HepG2 (cell line): ENCODE measurements around the gene NCAPD2. TPM values are rescaled to one million over a fixed set of nuclear protein-coding genes. Genes with fewer than 3 reads are reported as not detected.

Source experiments
- ADNP ChIP-seq: sonication (generic); formaldehyde crosslinking; IDR thresholded peaks from 2 replicates; pipeline ENCODE4 v1.4.0; 2020; ENCODE audit warnings: missing genetic modification reagents
- ARNTL ChIP-seq: sonication (generic); formaldehyde crosslinking; IDR thresholded peaks from 2 replicates; pipeline ENCODE4 v1.4.0; 2020; ENCODE audit warnings: mild to moderate bottlenecking, missing genetic modification reagents
- CBX1 ChIP-seq: IDR thresholded peaks from one replicate; pipeline ENCODE4 v1.6.1; 2016; ENCODE audit warnings: antibody characterized with exemption, low read depth
- CHD2 ChIP-seq: IDR thresholded peaks from 2 replicates; pipeline ENCODE4 v1.6.1; 2011; ENCODE audit warnings: low read depth, low read length, improper control_type of control experiment
- ESRRA ChIP-seq: sonication (generic); formaldehyde crosslinking; IDR thresholded peaks from 2 replicates; pipeline ENCODE4 v1.5.1; 2020; ENCODE audit warnings: mild to moderate bottlenecking, low read depth, missing genetic modification reagents
- EZH2 ChIP-seq: conservative IDR thresholded peaks from 2 replicates; pipeline ENCODE4 v1.6.1; 2012; ENCODE audit warnings: mild to moderate bottlenecking, low read depth, low read length, moderate library complexity
- FOXC1 ChIP-seq: sonication (generic); formaldehyde crosslinking; IDR thresholded peaks from 2 replicates; pipeline ENCODE4 v1.8.0; 2022; ENCODE audit warnings: mild to moderate bottlenecking, missing genetic modification reagents, borderline replicate concordance
- KDM1A ChIP-seq: IDR thresholded peaks from 2 replicates; pipeline ENCODE4 v1.6.1; 2016; ENCODE audit warnings: missing compliant biosample characterization
- MAF1 ChIP-seq: sonication (generic); formaldehyde crosslinking; IDR thresholded peaks from 2 replicates; pipeline ENCODE4 v1.5.0; 2020; ENCODE audit warnings: missing genetic modification reagents, borderline replicate concordance
- MED1 ChIP-seq: sonication (generic); formaldehyde crosslinking; IDR thresholded peaks from 2 replicates; pipeline ENCODE4 v1.4.0; 2020; ENCODE audit warnings: missing genetic modification reagents
- PRPF4 ChIP-seq: fragments of 200-400 bp; formaldehyde crosslinking; IDR thresholded peaks from 2 replicates; pipeline ENCODE4 v1.6.1; 2016; ENCODE audit warnings: low read length, low read depth; ENCODE audit not compliant: poor library complexity, severe bottlenecking
- REXO4 ChIP-seq: sonication (generic); formaldehyde crosslinking; IDR thresholded peaks from 2 replicates; pipeline ENCODE4 v1.8.0; 2022; ENCODE audit warnings: missing genetic modification reagents, mild to moderate bottlenecking, borderline replicate concordance
- SMARCE1 ChIP-seq: fragments of 450-650 bp; IDR thresholded peaks from 2 replicates; pipeline ENCODE4 v1.6.1; 2017; ENCODE audit warnings: borderline replicate concordance
- ZBTB1 ChIP-seq: sonication (generic); formaldehyde crosslinking; IDR thresholded peaks from 2 replicates; pipeline ENCODE4 v1.4.0; 2020; ENCODE audit warnings: missing genetic modification reagents, borderline replicate concordance
- ZFYVE20 ChIP-seq: sonication (generic); formaldehyde crosslinking; IDR thresholded peaks from 2 replicates; pipeline ENCODE4 v1.8.0; 2023; ENCODE audit warnings: low read depth, mild to moderate bottlenecking, moderate library complexity, missing genetic modification reagents, borderline replicate concordance
- ZIK1 ChIP-seq: sonication (generic); formaldehyde crosslinking; IDR thresholded peaks from 2 replicates; pipeline ENCODE4 v1.5.0; 2020; ENCODE audit warnings: mild to moderate bottlenecking, low read depth, missing genetic modification reagents, borderline replicate concordance
- ZKSCAN8 ChIP-seq: IDR thresholded peaks from 2 replicates; pipeline ENCODE4 v1.6.1; 2016; ENCODE audit warnings: borderline replicate concordance, missing genetic modification reagents, missing compliant biosample characterization
- ZNF317 ChIP-seq: sonication (generic); formaldehyde crosslinking; IDR thresholded peaks from 2 replicates; pipeline ENCODE4 v1.5.0; 2020; ENCODE audit warnings: mild to moderate bottlenecking, missing genetic modification reagents
- ZNF749 ChIP-seq: sonication (generic); formaldehyde crosslinking; IDR thresholded peaks from 2 replicates; pipeline ENCODE4 v1.8.0; 2022; ENCODE audit warnings: mild to moderate bottlenecking, missing genetic modification reagents, moderate library complexity, borderline replicate concordance
- polyA plus RNA-seq, 8 experiments: library from polyadenylated mRNA; depleted of rRNA in 3 of 8; stranded (reverse) in 7 of 8; unstranded in 1 of 8; fragments of >200 nt; fragmentation: Illumina TruSeq in 4 of 8; extraction: Trizol in 4 of 8; gene quantifications; 2 replicates each; pipeline versions ENCODE4 v1.2.1 to v1.2.3, GENCODE V29; 2011 to 2016; ENCODE audit warnings: low read depth in 4 of 8, missing spikeins in 1 of 8, mixed read lengths in 1 of 8; ENCODE audit not compliant: insufficient read depth in 1 of 8
- total RNA-seq, 5 experiments: library from RNA; depleted of rRNA; stranded (reverse); fragments of >200 nt; fragmentation: Illumina TruSeq; extraction: Trizol; gene quantifications; 2 replicates each; pipeline ENCODE4 v1.2.3, GENCODE V29; 2016; ENCODE audit warnings: low read depth in 1 of 5
- TF ChIP-seq, protein P1 (sequence below), 2 experiments: IDR thresholded peaks; 2 replicates each; pipeline ENCODE4 v1.6.1; 2011 to 2012; ENCODE audit warnings: low read length in 2 of 2, borderline replicate concordance in 1 of 2, low read depth in 1 of 2, mild to moderate bottlenecking in 1 of 2, moderate library complexity in 1 of 2
- TF ChIP-seq, protein P2 (sequence below): fragments of 450-650 bp; IDR thresholded peaks from 2 replicates; pipeline ENCODE4 v1.6.1; 2016
- TF ChIP-seq, protein P3 (sequence below): sonication (generic); formaldehyde crosslinking; IDR thresholded peaks from 2 replicates; pipeline ENCODE4 v1.5.0; 2020; ENCODE audit warnings: missing genetic modification reagents
- TF ChIP-seq, protein P4 (sequence below): sonication (generic); formaldehyde crosslinking; IDR thresholded peaks from 2 replicates; pipeline ENCODE4 v1.8.0; 2022; ENCODE audit warnings: missing genetic modification reagents, low read depth, mild to moderate bottlenecking, borderline replicate concordance

NCAPD2 gene
- total and polyA plus RNA-seq, 2 of the 13 experiments (the other 11 are each of a cell fraction or from before 2014, with no cell fraction given), result 51.1 to 65.6 TPM

DNA sequence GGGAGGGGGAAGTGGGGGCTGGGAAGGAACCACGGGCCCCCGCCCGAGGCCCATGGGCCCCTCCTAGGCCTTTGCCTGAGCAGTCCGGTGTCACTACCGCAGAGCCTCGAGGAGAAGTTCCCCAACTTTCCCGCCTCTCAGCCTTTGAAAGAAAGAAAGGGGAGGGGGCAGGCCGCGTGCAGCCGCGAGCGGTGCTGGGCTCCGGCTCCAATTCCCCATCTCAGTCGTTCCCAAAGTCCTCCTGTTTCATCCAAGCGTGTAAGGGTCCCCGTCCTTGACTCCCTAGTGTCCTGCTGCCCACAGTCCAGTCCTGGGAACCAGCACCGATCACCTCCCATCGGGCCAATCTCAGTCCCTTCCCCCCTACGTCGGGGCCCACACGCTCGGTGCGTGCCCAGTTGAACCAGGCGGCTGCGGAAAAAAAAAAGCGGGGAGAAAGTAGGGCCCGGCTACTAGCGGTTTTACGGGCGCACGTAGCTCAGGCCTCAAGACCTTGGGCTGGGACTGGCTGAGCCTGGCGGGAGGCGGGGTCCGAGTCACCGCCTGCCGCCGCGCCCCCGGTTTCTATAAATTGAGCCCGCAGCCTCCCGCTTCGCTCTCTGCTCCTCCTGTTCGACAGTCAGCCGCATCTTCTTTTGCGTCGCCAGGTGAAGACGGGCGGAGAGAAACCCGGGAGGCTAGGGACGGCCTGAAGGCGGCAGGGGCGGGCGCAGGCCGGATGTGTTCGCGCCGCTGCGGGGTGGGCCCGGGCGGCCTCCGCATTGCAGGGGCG is 40.2 kb downstream of the NCAPD2 start, which contains the start of gene GAPDH (continued):
- TF ChIP-seq ZBTB1, result no peak
- TF ChIP-seq PRPF4, result peak; percentile 13
- TF ChIP-seq ZKSCAN8 (CRISPR knock-in tag), result no peak; the same call in 1 of the 2 replicates
- peak; percentile 80 for TF ChIP-seq MED1
- TF ChIP-seq KDM1A (CRISPR knock-in tag), result no peak; the same call in 1 of the 2 replicates
- no peak; the same call in 1 of the 2 replicates for TF ChIP-seq CHD2
- no peak for TF ChIP-seq SMARCE1
- peak; percentile 81; the same call in 1 of the 2 replicates for TF ChIP-seq FOXC1 (CRISPR knock-in tag)
- TF ChIP-seq, protein P1, sequence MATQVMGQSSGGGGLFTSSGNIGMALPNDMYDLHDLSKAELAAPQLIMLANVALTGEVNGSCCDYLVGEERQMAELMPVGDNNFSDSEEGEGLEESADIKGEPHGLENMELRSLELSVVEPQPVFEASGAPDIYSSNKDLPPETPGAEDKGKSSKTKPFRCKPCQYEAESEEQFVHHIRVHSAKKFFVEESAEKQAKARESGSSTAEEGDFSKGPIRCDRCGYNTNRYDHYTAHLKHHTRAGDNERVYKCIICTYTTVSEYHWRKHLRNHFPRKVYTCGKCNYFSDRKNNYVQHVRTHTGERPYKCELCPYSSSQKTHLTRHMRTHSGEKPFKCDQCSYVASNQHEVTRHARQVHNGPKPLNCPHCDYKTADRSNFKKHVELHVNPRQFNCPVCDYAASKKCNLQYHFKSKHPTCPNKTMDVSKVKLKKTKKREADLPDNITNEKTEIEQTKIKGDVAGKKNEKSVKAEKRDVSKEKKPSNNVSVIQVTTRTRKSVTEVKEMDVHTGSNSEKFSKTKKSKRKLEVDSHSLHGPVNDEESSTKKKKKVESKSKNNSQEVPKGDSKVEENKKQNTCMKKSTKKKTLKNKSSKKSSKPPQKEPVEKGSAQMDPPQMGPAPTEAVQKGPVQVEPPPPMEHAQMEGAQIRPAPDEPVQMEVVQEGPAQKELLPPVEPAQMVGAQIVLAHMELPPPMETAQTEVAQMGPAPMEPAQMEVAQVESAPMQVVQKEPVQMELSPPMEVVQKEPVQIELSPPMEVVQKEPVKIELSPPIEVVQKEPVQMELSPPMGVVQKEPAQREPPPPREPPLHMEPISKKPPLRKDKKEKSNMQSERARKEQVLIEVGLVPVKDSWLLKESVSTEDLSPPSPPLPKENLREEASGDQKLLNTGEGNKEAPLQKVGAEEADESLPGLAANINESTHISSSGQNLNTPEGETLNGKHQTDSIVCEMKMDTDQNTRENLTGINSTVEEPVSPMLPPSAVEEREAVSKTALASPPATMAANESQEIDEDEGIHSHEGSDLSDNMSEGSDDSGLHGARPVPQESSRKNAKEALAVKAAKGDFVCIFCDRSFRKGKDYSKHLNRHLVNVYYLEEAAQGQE (IDR thresholded peaks at IDR 0.05; ENCODE audit: borderline replicate concordance in 1 of 2, low read depth in 1 of 2, low read length in 2 of 2), result no peak
- TF ChIP-seq, protein P2, sequence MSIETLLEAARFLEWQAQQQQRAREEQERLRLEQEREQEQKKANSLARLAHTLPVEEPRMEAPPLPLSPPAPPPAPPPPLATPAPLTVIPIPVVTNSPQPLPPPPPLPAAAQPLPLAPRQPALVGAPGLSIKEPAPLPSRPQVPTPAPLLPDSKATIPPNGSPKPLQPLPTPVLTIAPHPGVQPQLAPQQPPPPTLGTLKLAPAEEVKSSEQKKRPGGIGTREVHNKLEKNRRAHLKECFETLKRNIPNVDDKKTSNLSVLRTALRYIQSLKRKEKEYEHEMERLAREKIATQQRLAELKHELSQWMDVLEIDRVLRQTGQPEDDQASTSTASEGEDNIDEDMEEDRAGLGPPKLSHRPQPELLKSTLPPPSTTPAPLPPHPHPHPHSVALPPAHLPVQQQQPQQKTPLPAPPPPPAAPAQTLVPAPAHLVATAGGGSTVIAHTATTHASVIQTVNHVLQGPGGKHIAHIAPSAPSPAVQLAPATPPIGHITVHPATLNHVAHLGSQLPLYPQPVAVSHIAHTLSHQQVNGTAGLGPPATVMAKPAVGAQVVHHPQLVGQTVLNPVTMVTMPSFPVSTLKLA, result peak; percentile 45; the same call in 1 of the 2 replicates
- TF ChIP-seq ZFYVE20 (CRISPR knock-in tag), result no peak
- TF ChIP-seq ADNP (CRISPR knock-in tag), result no peak
- peak; percentile 82; the same call in 1 of the 2 replicates for TF ChIP-seq ZNF317 (CRISPR knock-in tag)
- TF ChIP-seq ARNTL (CRISPR knock-in tag), result peak; percentile 46
- TF ChIP-seq ESRRA, result peak; percentile 22; the same call in 1 of the 2 replicates
- 0 out of 2 replicates have a peak, but pooled peaks have one; percentile 29 for TF ChIP-seq MAF1
- 0 out of 2 replicates have a peak, but pooled peaks have one; percentile 71 for TF ChIP-seq ZIK1 (CRISPR knock-in tag)
- TF ChIP-seq, protein P3, sequence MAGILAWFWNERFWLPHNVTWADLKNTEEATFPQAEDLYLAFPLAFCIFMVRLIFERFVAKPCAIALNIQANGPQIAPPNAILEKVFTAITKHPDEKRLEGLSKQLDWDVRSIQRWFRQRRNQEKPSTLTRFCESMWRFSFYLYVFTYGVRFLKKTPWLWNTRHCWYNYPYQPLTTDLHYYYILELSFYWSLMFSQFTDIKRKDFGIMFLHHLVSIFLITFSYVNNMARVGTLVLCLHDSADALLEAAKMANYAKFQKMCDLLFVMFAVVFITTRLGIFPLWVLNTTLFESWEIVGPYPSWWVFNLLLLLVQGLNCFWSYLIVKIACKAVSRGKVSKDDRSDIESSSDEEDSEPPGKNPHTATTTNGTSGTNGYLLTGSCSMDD (CRISPR knock-in tag), result no peak
- no peak for TF ChIP-seq ZNF749
- peak; percentile 92 for TF ChIP-seq CBX1
- no peak for TF ChIP-seq EZH2
- TF ChIP-seq, protein P4, sequence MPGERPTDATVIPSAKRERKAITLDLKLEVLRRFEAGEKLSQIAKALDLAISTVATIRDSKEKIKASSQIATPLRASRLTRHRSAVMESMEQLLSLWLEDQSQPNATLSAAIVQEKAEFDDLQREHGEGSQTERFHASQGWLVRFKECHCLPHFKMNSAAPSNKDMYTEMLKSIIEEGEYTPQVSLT (CRISPR knock-in tag), result no peak
- no peak for TF ChIP-seq REXO4
